Calu3 (cell line): ENCODE results near the gene CALN1. TPM values are rescaled to one million over a fixed set of nuclear protein-coding genes. Genes with fewer than 3 reads are reported as not detected.

Experiments used
- BruUV-seq: library from RNA; stranded (reverse); fragments of 400-500 nt; replicated peaks from 2 replicates; lab custom pipeline; 2021; lab: Mats Ljungman, UMichigan
- CTCF ChIA-PET: fragments of 300-600 bp; sonication (Branson Sonifier 250); formaldehyde crosslinking; loops from one replicate; lab custom pipeline; 2022; ENCODE audit warnings: antibody characterized with exemption; lab: Charles Lee
- DNase-seq: peaks from one replicate; pipeline ENCODE4 v3.0.0; 2022
- H3K27ac Mint-ChIP-seq: one replicate; pipeline ENCODE4 v1.8.0; 2022; ENCODE audit warnings: mixed read lengths; ENCODE audit not compliant: unreplicated experiment
- H3K27me3 Mint-ChIP-seq: one replicate; pipeline ENCODE4 v1.8.0; 2022; ENCODE audit warnings: mixed read lengths; ENCODE audit not compliant: unreplicated experiment
- H3K36me3 Mint-ChIP-seq: one replicate; pipeline ENCODE4 v1.8.0; 2022; ENCODE audit warnings: mild to moderate bottlenecking, moderate library complexity, mixed read lengths; ENCODE audit not compliant: insufficient read depth, unreplicated experiment
- H3K4me1 Mint-ChIP-seq: one replicate; pipeline ENCODE4 v1.8.0; 2022; ENCODE audit warnings: mild to moderate bottlenecking, low read depth, mixed read lengths; ENCODE audit not compliant: unreplicated experiment
- H3K4me3 Mint-ChIP-seq: one replicate; pipeline ENCODE4 v1.8.0; 2022; ENCODE audit warnings: mild to moderate bottlenecking, low read depth, moderate library complexity, mixed read lengths; ENCODE audit not compliant: unreplicated experiment
- H3K9me3 Mint-ChIP-seq: one replicate; pipeline ENCODE4 v1.8.0; 2022; ENCODE audit warnings: low read depth, mixed read lengths; ENCODE audit not compliant: unreplicated experiment
- intact Hi-C: fragments of 100-400 bp; cut with micrococcal nuclease; formaldehyde crosslinking; loops from one replicate; pipeline ENCODE4 v1.10.0; 2022; ENCODE audit not compliant: unreplicated experiment
- total RNA-seq: library from RNA; stranded (reverse); gene quantifications from 2 replicates; pipeline ENCODE4 v1.2.3, GENCODE V29; 2022
- TF ChIP-seq, protein P1 (sequence below): fragments of 200-600 bp; IDR thresholded peaks from one replicate; pipeline ENCODE4 v1.8.0; 2022; ENCODE audit warnings: antibody characterized with exemption; ENCODE audit not compliant: unreplicated experiment

The CALN1 gene
- total RNA-seq, 1 experiment from 2014 or later, result not detected

DNA sequence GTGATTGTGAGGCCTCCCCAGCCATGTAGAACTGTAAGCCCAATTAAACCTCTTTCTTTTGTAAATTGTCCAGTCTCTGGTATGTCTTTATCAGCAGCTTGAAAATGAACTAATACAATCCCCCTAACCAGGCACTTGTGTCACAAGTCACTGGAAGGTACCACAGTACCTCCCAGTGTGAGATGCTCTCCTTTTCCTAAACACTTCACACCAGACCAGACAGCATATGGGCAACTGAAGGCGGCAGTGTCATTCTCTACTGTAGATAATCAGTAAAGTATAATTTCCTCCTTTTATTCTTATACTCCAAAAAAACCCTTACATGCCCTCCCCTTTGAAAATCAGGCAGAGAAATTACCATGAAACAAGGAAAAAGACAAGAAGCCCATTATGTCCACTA lies 113.2 kb downstream of the CALN1 start:
- no peaks in the 10 kb centered on the region for H3K27me3 Mint-ChIP-seq
- no peak overlapping the region for H3K4me3 Mint-ChIP-seq
- H3K9me3 Mint-ChIP-seq, result peaks cover 2% of the 10 kb centered on the region
- CTCF ChIA-PET, result no interaction called here
- no peak overlapping the region for H3K27ac Mint-ChIP-seq
- TF ChIP-seq, protein P1, sequence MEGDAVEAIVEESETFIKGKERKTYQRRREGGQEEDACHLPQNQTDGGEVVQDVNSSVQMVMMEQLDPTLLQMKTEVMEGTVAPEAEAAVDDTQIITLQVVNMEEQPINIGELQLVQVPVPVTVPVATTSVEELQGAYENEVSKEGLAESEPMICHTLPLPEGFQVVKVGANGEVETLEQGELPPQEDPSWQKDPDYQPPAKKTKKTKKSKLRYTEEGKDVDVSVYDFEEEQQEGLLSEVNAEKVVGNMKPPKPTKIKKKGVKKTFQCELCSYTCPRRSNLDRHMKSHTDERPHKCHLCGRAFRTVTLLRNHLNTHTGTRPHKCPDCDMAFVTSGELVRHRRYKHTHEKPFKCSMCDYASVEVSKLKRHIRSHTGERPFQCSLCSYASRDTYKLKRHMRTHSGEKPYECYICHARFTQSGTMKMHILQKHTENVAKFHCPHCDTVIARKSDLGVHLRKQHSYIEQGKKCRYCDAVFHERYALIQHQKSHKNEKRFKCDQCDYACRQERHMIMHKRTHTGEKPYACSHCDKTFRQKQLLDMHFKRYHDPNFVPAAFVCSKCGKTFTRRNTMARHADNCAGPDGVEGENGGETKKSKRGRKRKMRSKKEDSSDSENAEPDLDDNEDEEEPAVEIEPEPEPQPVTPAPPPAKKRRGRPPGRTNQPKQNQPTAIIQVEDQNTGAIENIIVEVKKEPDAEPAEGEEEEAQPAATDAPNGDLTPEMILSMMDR, result no peak
- no TSS peak for BruUV-seq
- no peak for DNase-seq
- H3K4me1 Mint-ChIP-seq, result no peaks in the 10 kb centered on the region
- no peaks in the 10 kb centered on the region for H3K36me3 Mint-ChIP-seq
- intact Hi-C loops, result no loop called here

GRCh38 chr7:72298091-72298490 lies 114.0 kb downstream of the CALN1 start:
- no TSS peak for BruUV-seq
- H3K4me1 Mint-ChIP-seq, result no peaks in the 10 kb centered on the region
- CTCF ChIA-PET, result no interaction called here
- no peak overlapping the region for H3K27ac Mint-ChIP-seq
- TF ChIP-seq, protein P1, result no peak
- H3K4me3 Mint-ChIP-seq, result no peak overlapping the region
- no peaks in the 10 kb centered on the region for H3K27me3 Mint-ChIP-seq
- intact Hi-C loops, result no loop called here
- peaks cover 2% of the 10 kb centered on the region for H3K9me3 Mint-ChIP-seq
- no peaks in the 10 kb centered on the region for H3K36me3 Mint-ChIP-seq
- DNase-seq, result no peak

DNA sequence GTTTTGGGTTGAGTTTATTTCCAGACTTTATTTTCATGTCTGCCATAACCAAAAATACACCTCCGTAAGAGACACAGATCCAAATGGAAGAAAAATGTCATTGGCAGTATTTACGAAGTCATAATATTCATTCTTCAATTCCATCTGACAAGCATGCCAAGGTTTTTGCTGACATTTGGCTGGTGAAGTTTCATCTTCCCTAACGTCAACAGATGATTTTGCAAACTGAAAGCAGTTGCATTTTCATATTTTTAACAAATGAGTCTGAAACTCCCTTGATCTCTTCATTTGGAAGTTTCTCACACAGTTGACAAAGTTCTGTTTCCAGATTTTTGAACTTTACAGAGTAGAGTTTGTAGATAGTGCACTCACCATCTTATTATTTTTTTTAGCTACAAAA lies 114.5 kb downstream of the CALN1 start:
- CTCF ChIA-PET, result no interaction called here
- TF ChIP-seq, protein P1, result no peak
- no TSS peak for BruUV-seq
- Mint-ChIP-seq H3K27me3 (no peaks in the 10 kb centered on the region), H3K4me3 (no peak overlapping the region), H3K27ac (no peak overlapping the region), H3K4me1 (no peaks in the 10 kb centered on the region), H3K9me3 (peaks cover 2% of the 10 kb centered on the region), H3K36me3 (no peaks in the 10 kb centered on the region)
- intact Hi-C loops, result no loop called here
- no peak for DNase-seq

DNA sequence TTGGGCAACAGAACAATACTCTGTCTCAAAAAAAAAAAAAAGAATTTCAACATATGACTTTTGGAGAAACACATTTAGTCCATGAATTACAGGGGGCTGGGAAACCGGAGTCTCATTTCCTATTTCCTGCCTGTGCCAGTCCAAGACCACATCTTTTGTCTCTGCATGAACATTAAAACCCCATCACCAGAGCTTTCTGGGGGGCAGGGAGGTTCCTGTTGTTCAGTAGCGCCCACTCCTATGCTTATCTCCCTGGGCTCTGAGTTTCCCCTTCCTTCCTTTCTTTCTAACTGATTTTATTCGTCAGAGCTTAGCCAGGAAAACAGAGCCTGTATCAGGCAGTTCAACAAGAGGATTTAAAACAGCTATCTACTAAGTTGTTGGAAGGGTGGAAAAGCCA lies 119.3 kb downstream of the CALN1 start:
- H3K4me1 Mint-ChIP-seq, result no peaks in the 10 kb centered on the region
- no peak for DNase-seq
- H3K9me3 Mint-ChIP-seq, result peaks cover 4% of the 10 kb centered on the region
- no peaks in the 10 kb centered on the region for H3K27me3 Mint-ChIP-seq
- BruUV-seq, result no TSS peak
- TF ChIP-seq, protein P1, result no peak
- no peak overlapping the region for H3K4me3 Mint-ChIP-seq
- no peak overlapping the region for H3K27ac Mint-ChIP-seq
- CTCF ChIA-PET, result no interaction called here
- no peaks in the 10 kb centered on the region for H3K36me3 Mint-ChIP-seq
- intact Hi-C loops, result no loop called here
